22Rv1 (cell line): ENCODE data around the gene AP2A2.

Experiments
- H3K27ac ChIP-seq: fragments of 450-650 bp; 2 replicates; pipeline ENCODE4 v1.5.1; 2017
- ZFX ChIP-seq: fragments of 450-650 bp; IDR thresholded peaks from 2 replicates; pipeline ENCODE4 v1.6.1; 2017; ENCODE audit warnings: antibody characterized with exemption, borderline replicate concordance
- TF ChIP-seq, protein P1 (sequence below): fragments of 450-650 bp; IDR thresholded peaks from 2 replicates; pipeline ENCODE4 v1.5.1; 2017; ENCODE audit warnings: mild to moderate bottlenecking

Gene AP2A2

GRCh38 chr11:1027483-1028290 lies 102.0 kb downstream of the AP2A2 start:
- TF ChIP-seq ZFX = no peak
- H3K27ac ChIP-seq = no peak overlapping the region

DNA sequence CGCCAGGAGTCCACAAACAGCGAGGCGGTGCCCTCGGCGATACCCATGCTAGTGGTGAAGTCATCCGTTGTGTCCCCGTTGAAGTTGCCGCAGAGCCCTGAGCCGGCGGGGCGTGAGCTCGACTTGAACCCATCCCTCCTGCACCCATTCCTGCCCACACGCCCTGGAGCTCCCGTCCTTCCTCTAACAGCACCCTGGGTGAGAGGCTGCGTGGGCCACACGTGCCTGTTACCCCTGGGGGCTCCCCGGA lies 102.5 kb downstream of the AP2A2 start:
- H3K27ac ChIP-seq = no peak overlapping the region
- TF ChIP-seq ZFX = no peak
- TF ChIP-seq, protein P1, sequence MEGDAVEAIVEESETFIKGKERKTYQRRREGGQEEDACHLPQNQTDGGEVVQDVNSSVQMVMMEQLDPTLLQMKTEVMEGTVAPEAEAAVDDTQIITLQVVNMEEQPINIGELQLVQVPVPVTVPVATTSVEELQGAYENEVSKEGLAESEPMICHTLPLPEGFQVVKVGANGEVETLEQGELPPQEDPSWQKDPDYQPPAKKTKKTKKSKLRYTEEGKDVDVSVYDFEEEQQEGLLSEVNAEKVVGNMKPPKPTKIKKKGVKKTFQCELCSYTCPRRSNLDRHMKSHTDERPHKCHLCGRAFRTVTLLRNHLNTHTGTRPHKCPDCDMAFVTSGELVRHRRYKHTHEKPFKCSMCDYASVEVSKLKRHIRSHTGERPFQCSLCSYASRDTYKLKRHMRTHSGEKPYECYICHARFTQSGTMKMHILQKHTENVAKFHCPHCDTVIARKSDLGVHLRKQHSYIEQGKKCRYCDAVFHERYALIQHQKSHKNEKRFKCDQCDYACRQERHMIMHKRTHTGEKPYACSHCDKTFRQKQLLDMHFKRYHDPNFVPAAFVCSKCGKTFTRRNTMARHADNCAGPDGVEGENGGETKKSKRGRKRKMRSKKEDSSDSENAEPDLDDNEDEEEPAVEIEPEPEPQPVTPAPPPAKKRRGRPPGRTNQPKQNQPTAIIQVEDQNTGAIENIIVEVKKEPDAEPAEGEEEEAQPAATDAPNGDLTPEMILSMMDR = no peak

DNA sequence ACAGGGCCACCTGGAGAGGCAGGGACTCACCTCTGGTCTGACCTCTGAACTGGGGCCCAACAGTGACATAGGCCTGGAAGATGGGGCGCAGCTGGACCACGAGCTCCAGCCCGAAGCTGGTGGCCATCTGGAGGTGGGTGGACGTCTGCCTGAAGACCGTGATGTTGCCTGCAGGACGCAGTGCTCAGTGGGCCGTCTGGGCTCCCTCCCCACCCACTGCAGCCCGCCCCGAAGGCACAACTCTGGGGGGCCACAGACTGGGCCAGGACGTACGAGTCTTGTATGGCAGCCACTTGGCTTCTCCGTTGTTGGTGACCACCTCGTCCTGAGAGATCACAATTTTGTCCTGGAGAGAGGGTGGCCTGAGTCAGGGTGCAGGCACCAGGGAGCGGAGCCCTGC lies 102.9 kb downstream of the AP2A2 start:
- no peak for TF ChIP-seq ZFX
- TF ChIP-seq, protein P1 = no peak
- H3K27ac ChIP-seq = no peak overlapping the region

- TF ChIP-seq, protein P1 = no peak
- no peak for TF ChIP-seq ZFX
- no peak overlapping the region for H3K27ac ChIP-seq
Observed at GRCh38 chr11:1029051-1029450, 103.4 kb downstream of the AP2A2 start.

DNA sequence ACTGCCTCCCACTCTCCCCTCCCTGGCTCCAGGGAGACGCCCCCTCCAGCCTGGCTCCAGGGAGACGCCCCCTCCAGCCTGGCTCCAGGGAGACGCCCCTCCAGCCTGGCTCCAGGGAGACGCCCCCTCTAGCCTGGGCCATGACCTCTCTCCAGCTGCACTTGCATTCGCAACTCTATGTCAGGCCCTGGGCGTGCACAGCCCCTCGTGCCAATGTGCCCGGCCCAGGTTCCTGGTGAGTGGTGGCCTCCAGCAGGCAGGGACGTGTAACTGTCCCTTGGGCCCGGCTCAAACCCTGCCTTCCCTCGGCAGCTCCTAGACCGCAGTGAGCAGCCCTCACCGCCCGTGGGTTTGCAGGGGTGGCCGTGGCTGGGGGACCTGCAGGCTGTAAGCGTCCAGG lies 104.0 kb downstream of the AP2A2 start:
- H3K27ac ChIP-seq = no peak overlapping the region
- TF ChIP-seq, protein P1 = no peak
- no peak for TF ChIP-seq ZFX

GRCh38 chr11:1030086-1030485 lies 104.4 kb downstream of the AP2A2 start:
- TF ChIP-seq, protein P1 = no peak
- no peak for TF ChIP-seq ZFX
- no peak overlapping the region for H3K27ac ChIP-seq

DNA sequence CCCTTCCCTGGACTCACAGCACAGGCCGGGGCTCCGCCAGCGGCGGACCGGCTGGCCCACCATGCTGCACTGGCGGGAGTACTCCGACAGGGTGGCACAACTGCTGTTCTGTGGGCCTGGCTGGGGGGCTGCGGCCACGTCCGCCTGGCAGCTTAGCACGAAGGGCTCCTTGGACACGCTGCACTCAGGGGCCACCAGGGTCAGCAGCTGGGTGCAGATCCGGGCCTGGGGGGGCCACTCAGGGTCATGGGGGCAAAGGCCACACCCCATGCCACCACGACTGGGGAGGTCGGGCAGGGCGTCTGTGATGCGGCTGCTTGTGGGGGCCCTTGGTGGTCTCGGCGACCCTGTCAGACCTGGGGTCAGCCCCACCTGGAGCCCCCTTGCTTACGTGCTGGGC lies 104.9 kb downstream of the AP2A2 start:
- no peak overlapping the region for H3K27ac ChIP-seq
- no peak for TF ChIP-seq ZFX
- TF ChIP-seq, protein P1 = no peak
